K562 (cell line): ENCODE results near the gene BZW2. TPM values are rescaled to one million over a fixed set of nuclear protein-coding genes. Genes with fewer than 3 reads are reported as not detected.
A peak's percentile ranks its signal among the peaks of the same experiment; 100 is the strongest.

ENCODE experiments used
- CBX1 ChIP-seq: sonication (generic); IDR thresholded peaks from 2 replicates; pipeline ENCODE4 v1.6.1; 2016; ENCODE audit warnings: antibody characterized with exemption, low read depth, mild to moderate bottlenecking
- CGGBP1 ChIP-seq: fragments of 250-450 bp; sonication (Bioruptor Pico); IDR thresholded peaks from 2 replicates; pipeline ENCODE4 v1.9.0; 2021; ENCODE audit warnings: mild to moderate bottlenecking
- CSDE1 ChIP-seq, 2 experiments: fragments of 450-650 bp; IDR thresholded peaks; 2 replicates each; pipeline ENCODE4 v1.6.1; 2016; ENCODE audit warnings: mild to moderate bottlenecking in 1 of 2
- DNMT1 ChIP-seq: fragments of 450-650 bp; IDR thresholded peaks from 2 replicates; pipeline ENCODE4 v1.6.1; 2016; ENCODE audit warnings: antibody characterized with exemption, mild to moderate bottlenecking
- HMGN3 ChIP-seq: IDR thresholded peaks from 2 replicates; pipeline ENCODE4 v1.6.1; 2011; ENCODE audit warnings: borderline replicate concordance, low read depth, mild to moderate bottlenecking, mixed read lengths, low read length; ENCODE audit not compliant: insufficient read length; ENCODE audit errors: extremely low read depth
- KAT8 ChIP-seq: fragments of 450-650 bp; IDR thresholded peaks from 2 replicates; pipeline ENCODE4 v1.6.1; 2016; ENCODE audit warnings: low read depth, mild to moderate bottlenecking
- NFYB ChIP-seq: IDR thresholded peaks from 2 replicates; pipeline ENCODE4 v1.6.1; 2011; ENCODE audit warnings: mild to moderate bottlenecking, moderate library complexity; ENCODE audit not compliant: insufficient read length; ENCODE audit errors: extremely low read depth
- PHF8 ChIP-seq: fragments of 200-600 bp; sonication (generic); IDR thresholded peaks from 2 replicates; pipeline ENCODE4 v1.6.1; 2012; ENCODE audit warnings: mixed run types, mild to moderate bottlenecking, inconsistent platforms, low read length, moderate library complexity, borderline replicate concordance
- PURB ChIP-seq: sonication (generic); formaldehyde crosslinking; IDR thresholded peaks from 2 replicates; pipeline ENCODE4 v1.9.0; 2021; ENCODE audit warnings: low read depth, mild to moderate bottlenecking, missing genetic modification reagents
- TBL1XR1 ChIP-seq, 2 experiments: IDR thresholded peaks; 2 replicates each; pipeline ENCODE4 v1.6.1; 2012; ENCODE audit warnings: improper control_type of control experiment in 2 of 2, low read length in 2 of 2, mild to moderate bottlenecking in 1 of 2
- TSC22D4 ChIP-seq: fragments of 450-650 bp; IDR thresholded peaks from 2 replicates; pipeline ENCODE4 v1.6.1; 2016; ENCODE audit warnings: missing genetic modification characterization, missing biosample characterization, control low read depth
- ZC3H8 ChIP-seq: fragments of 450-650 bp; IDR thresholded peaks from 2 replicates; pipeline ENCODE4 v1.6.1; 2017
- ZNF507 ChIP-seq: conservative IDR thresholded peaks from 2 replicates; pipeline ENCODE4 v1.6.1; 2017; ENCODE audit warnings: missing genetic modification characterization, missing compliant biosample characterization
- ZNF511 ChIP-seq: sonication (generic); formaldehyde crosslinking; IDR thresholded peaks from 2 replicates; pipeline ENCODE4 v1.8.0; 2022; ENCODE audit warnings: mild to moderate bottlenecking, missing genetic modification reagents
- polyA plus RNA-seq, 8 experiments: library from polyadenylated mRNA; depleted of rRNA in 4 of 8; stranded (reverse) in 5 of 8; unstranded in 3 of 8; fragments of >200 nt; fragmentation: Nextera tagmentation in 2 of 8; fragmentation: Illumina TruSeq in 1 of 8; extraction: Ambion mirVana in 2 of 8; extraction: Trizol in 1 of 8; gene quantifications; 2 replicates each; pipeline versions ENCODE4 v1.2.1 to v1.2.3, GENCODE V29; 2011 to 2014; ENCODE audit warnings: inconsistent platforms in 1 of 8, missing spikeins in 1 of 8
- total RNA-seq, 7 experiments: library from RNA; depleted of rRNA in 6 of 7; stranded (reverse); fragments of >200 nt in 6 of 7; fragmentation: Illumina TruSeq in 2 of 7; extraction: Trizol in 2 of 7; gene quantifications; 2 replicates each; pipeline versions ENCODE4 v1.2.1 to v1.2.3, GENCODE V29; 2011 to 2021; ENCODE audit warnings: low replicate concordance in 1 of 7
- TF ChIP-seq, protein P1 (sequence below): sonication (generic); formaldehyde crosslinking; IDR thresholded peaks from 2 replicates; pipeline ENCODE4 v1.4.0; 2020; ENCODE audit warnings: mild to moderate bottlenecking, missing genetic modification reagents
- TF ChIP-seq, protein P2 (sequence below): sonication (generic); formaldehyde crosslinking; IDR thresholded peaks from 2 replicates; pipeline ENCODE4 v1.8.1; 2023; ENCODE audit warnings: mild to moderate bottlenecking, missing genetic modification reagents
- TF ChIP-seq, protein P3 (sequence below), 2 experiments: fragments of 450-650 bp; IDR thresholded peaks; 2 replicates each; pipeline ENCODE4 v1.6.1; 2018; ENCODE audit warnings: mild to moderate bottlenecking in 2 of 2, low read depth in 1 of 2; ENCODE audit not compliant: partially characterized antibody in 2 of 2

BZW2 gene
- total and polyA plus RNA-seq, 9 of the 15 experiments (the other 6 are each of a cell fraction or from before 2014, with no cell fraction given): 140 to 316 (median 173) TPM

GRCh38 chr7:16645593-16646471, at the start of gene BZW2, which contains the start of gene ANKMY2 (continued):
- TF ChIP-seq, protein P1, sequence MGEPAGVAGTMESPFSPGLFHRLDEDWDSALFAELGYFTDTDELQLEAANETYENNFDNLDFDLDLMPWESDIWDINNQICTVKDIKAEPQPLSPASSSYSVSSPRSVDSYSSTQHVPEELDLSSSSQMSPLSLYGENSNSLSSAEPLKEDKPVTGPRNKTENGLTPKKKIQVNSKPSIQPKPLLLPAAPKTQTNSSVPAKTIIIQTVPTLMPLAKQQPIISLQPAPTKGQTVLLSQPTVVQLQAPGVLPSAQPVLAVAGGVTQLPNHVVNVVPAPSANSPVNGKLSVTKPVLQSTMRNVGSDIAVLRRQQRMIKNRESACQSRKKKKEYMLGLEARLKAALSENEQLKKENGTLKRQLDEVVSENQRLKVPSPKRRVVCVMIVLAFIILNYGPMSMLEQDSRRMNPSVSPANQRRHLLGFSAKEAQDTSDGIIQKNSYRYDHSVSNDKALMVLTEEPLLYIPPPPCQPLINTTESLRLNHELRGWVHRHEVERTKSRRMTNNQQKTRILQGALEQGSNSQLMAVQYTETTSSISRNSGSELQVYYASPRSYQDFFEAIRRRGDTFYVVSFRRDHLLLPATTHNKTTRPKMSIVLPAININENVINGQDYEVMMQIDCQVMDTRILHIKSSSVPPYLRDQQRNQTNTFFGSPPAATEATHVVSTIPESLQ: no peak
- TF ChIP-seq TSC22D4 (tag) (no peak), PURB (CRISPR knock-in tag) (no peak), CGGBP1 (no peak; the same call in 1 of the 2 replicates), ZNF507 (tag) (no peak), PHF8 (peak; percentile 93), CBX1 (0 out of 2 replicates have a peak, but pooled peaks have one; percentile 20), KAT8 (no peak), HMGN3 (no peak), ZNF511 (peak; percentile 76; the same call in 1 of the 2 replicates), NFYB (peak; percentile 80), TBL1XR1 (IDR thresholded peaks at IDR 0.05; ENCODE audit: low read length in 2 of 2) (peak in 1 of 2 experiments; percentile 32; a peak in 2 of 4 replicates), ZC3H8 (no peak), CSDE1 (IDR thresholded peaks at IDR 0.05) (peak in 1 of 2 experiments; percentile 49; a peak in 1 of 4 replicates), DNMT1 (no peak)
- TF ChIP-seq, protein P2, sequence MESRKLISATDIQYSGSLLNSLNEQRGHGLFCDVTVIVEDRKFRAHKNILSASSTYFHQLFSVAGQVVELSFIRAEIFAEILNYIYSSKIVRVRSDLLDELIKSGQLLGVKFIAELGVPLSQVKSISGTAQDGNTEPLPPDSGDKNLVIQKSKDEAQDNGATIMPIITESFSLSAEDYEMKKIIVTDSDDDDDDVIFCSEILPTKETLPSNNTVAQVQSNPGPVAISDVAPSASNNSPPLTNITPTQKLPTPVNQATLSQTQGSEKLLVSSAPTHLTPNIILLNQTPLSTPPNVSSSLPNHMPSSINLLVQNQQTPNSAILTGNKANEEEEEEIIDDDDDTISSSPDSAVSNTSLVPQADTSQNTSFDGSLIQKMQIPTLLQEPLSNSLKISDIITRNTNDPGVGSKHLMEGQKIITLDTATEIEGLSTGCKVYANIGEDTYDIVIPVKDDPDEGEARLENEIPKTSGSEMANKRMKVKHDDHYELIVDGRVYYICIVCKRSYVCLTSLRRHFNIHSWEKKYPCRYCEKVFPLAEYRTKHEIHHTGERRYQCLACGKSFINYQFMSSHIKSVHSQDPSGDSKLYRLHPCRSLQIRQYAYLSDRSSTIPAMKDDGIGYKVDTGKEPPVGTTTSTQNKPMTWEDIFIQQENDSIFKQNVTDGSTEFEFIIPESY (CRISPR knock-in tag): no peak; the same call in 1 of the 2 replicates
- TF ChIP-seq, protein P3, sequence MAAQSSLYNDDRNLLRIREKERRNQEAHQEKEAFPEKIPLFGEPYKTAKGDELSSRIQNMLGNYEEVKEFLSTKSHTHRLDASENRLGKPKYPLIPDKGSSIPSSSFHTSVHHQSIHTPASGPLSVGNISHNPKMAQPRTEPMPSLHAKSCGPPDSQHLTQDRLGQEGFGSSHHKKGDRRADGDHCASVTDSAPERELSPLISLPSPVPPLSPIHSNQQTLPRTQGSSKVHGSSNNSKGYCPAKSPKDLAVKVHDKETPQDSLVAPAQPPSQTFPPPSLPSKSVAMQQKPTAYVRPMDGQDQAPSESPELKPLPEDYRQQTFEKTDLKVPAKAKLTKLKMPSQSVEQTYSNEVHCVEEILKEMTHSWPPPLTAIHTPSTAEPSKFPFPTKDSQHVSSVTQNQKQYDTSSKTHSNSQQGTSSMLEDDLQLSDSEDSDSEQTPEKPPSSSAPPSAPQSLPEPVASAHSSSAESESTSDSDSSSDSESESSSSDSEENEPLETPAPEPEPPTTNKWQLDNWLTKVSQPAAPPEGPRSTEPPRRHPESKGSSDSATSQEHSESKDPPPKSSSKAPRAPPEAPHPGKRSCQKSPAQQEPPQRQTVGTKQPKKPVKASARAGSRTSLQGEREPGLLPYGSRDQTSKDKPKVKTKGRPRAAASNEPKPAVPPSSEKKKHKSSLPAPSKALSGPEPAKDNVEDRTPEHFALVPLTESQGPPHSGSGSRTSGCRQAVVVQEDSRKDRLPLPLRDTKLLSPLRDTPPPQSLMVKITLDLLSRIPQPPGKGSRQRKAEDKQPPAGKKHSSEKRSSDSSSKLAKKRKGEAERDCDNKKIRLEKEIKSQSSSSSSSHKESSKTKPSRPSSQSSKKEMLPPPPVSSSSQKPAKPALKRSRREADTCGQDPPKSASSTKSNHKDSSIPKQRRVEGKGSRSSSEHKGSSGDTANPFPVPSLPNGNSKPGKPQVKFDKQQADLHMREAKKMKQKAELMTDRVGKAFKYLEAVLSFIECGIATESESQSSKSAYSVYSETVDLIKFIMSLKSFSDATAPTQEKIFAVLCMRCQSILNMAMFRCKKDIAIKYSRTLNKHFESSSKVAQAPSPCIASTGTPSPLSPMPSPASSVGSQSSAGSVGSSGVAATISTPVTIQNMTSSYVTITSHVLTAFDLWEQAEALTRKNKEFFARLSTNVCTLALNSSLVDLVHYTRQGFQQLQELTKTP (IDR thresholded peaks at IDR 0.05; ENCODE audit: low read depth in 1 of 2, partially characterized antibody in 2 of 2): peak in 1 of 2 experiments; percentile 55
